ENCODE results near the gene KRT76. TPM values are rescaled to one million over a fixed set of nuclear protein-coding genes. Genes with fewer than 3 reads are reported as not detected.

Gene KRT76
- total RNA-seq, 1 experiment from 2014 or later = not detected

GRCh38 chr12:52805739-52806138 lies 28.6 kb upstream of the KRT76 start:
- DNase-seq = no peak
- H3K4me3 Mint-ChIP-seq = no peak overlapping the region
- Histone ChIP-seq H4K20me1 (ENCODE audit: control insufficient read depth, insufficient read depth, insufficient read length) (no peaks in the 10 kb centered on the region), H3K9ac (ENCODE audit: extremely low read depth, insufficient read length, low read length) (no peak overlapping the region), H3K4me2 (ENCODE audit: insufficient read depth, insufficient read length, low read length) (no peak overlapping the region), H3T11ph (ENCODE audit: low read length) (no peak overlapping the region), H3K14ac (ENCODE audit: insufficient read depth, low read length) (no peak overlapping the region), H2AK5ac (ENCODE audit: insufficient read length, low read length) (no peak overlapping the region), H2BK5ac (ENCODE audit: insufficient read length, low read length) (no peak overlapping the region), H3K56ac (ENCODE audit: insufficient read length, low read depth, low read length) (no peak overlapping the region), H3K18ac (ENCODE audit: insufficient read length, low read depth, low read length) (no peak overlapping the region), H2BK15ac (ENCODE audit: low read depth, low read length) (no peak overlapping the region), H2BK12ac (ENCODE audit: insufficient read length, low read depth, low read length) (no peak overlapping the region), H4K8ac (replicated peaks; ENCODE audit: insufficient read length, low read depth, low read length) (no peak overlapping the region), H3K23me2 (ENCODE audit: insufficient read length, low read depth, low read length, poor library complexity, severe bottlenecking) (no peaks in the 10 kb centered on the region), H2AFZ (ENCODE audit: low read length) (no peak overlapping the region), H3K9me3 (ENCODE audit: control insufficient read depth, low read depth, low read length) (no peaks in the 10 kb centered on the region), H3K79me2 (ENCODE audit: insufficient read depth, low read length) (no peaks in the 10 kb centered on the region), H4K91ac (ENCODE audit: insufficient read length, low read depth, low read length) (no peak overlapping the region), H3K4me1 (ENCODE audit: insufficient read depth, low read length) (peaks cover 2% of the 10 kb centered on the region; the same call in 1 of the 2 replicates), H4K5ac (ENCODE audit: insufficient read length, low read depth, low read length) (no peak overlapping the region), H3K27me3 (ENCODE audit: insufficient read depth, low read length) (no peaks in the 10 kb centered on the region), H3K4ac (ENCODE audit: low read depth, low read length) (no peak overlapping the region), H2BK120ac (ENCODE audit: low read depth, low read length, poor library complexity, severe bottlenecking) (no peak overlapping the region), H3K23ac (ENCODE audit: insufficient read length, low read depth, low read length) (no peak overlapping the region), H3K79me1 (ENCODE audit: insufficient read depth, low read depth, low read length, poor library complexity, severe bottlenecking) (no peaks in the 10 kb centered on the region), H3K27ac (ENCODE audit: insufficient read length, low read depth, low read length) (no peak overlapping the region), H2BK20ac (ENCODE audit: low read depth, low read length, poor library complexity, severe bottlenecking) (no peak overlapping the region)
- H3K27ac Mint-ChIP-seq = no peak overlapping the region; a peak in 1 of 7 replicates
- no peak for TF ChIP-seq CTCF (conservative IDR thresholded peaks at IDR 0.05)
- WGBS (ENCODE audit: extremely low coverage, insufficient read length, low lambda C conversion rate) = no CpG with 5 or more reads among the region's 3 CpGs
- H3K9me3 Mint-ChIP-seq = no peaks in the 10 kb centered on the region
- peaks cover 10% of the 10 kb centered on the region for H3K27me3 Mint-ChIP-seq (ENCODE audit: low read depth)
- H3K36me3 Mint-ChIP-seq (ENCODE audit: insufficient read depth in 1 of 3, low read depth in 3 of 3) = no peaks in the 10 kb centered on the region
- peaks cover 27% of the 10 kb centered on the region in 2 experiments for H3K4me1 Mint-ChIP-seq

Measured in H9 (cell line).